Measurements from ENCODE around the gene PRPF6.

The PRPF6 gene

DNA sequence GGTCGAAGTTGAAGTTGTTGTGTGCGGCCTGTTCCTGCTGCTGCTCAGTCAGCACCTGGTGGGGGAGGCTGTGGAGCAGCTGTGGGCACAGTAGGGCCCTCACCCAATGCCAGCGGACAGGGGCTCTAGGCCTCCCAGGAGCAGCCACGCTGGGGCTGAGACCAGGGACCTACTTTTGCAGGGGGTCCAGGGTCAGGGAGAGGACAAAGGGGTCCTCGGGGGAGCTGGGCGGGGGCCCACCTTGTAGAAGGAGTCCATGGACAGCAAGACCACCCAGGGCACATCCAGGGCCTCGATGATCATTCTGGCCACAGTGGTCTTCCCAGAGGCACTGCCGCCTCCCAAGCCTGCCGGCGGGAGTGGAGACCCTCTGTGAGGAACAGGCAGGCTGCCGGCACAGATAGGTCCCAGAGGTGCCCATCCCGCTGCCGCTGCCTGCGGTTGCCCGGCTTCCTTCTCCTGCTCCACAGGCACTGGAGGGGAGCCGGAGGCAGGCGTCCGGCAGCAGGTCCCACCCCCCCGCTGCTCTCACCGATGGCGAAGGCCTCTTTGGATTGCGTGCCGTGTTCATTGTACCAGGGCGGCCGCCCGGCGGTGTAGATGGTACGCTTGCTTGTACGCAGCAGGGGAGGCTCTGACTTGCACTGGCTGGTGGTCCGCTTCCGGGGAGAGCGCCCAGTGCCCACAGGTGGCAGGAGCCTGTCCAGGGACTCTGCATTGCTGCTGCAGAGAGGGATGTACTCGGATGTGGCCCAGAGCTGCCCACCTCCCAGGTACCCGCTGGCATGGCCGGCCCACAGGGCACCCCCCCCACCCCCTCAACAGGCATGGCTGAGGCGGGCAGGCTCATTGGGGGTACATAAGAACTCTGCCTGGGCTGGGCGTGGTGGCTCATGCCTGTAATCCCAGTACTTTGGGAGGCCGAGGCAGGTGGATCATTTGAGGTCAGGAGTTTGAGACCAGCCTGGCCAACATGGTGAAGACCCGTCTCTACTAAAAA is 34.7 kb upstream of the PRPF6 start:
- no peak for DNase-seq (ENCODE audit: low read depth)

DNA sequence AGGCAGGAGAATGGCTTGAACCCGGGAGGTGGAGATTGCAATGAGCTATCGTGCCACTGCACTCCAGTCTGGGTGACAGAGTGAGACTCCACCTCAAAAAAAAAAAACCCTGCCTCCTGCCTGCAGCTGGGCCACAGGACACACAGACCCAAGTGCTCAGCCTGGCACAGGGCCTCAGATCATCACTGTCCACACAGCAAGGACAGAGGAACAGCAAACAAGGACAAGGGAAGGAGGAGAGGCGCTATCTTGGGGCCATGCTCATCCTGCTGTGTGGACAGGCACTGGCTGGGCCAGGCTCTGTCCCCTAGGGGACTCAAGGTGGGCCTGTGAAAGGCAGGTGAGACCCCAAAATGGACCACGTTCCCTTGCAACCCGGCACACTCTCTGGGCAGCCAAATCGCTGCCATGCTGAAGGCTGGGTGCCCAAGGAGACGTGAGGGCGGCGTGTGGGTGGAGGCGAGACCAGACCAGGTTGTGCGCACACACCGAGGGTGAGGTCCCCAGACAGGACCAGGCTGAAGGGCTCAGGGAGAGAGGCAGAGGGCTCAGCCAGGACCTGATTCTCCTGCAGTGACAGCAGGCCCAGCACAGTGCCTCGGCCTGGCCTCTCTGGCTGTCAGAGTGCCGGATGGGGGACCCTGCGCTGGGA is 33.8 kb upstream of the PRPF6 start:
- no peak for DNase-seq (ENCODE audit: low read depth)

DNA sequence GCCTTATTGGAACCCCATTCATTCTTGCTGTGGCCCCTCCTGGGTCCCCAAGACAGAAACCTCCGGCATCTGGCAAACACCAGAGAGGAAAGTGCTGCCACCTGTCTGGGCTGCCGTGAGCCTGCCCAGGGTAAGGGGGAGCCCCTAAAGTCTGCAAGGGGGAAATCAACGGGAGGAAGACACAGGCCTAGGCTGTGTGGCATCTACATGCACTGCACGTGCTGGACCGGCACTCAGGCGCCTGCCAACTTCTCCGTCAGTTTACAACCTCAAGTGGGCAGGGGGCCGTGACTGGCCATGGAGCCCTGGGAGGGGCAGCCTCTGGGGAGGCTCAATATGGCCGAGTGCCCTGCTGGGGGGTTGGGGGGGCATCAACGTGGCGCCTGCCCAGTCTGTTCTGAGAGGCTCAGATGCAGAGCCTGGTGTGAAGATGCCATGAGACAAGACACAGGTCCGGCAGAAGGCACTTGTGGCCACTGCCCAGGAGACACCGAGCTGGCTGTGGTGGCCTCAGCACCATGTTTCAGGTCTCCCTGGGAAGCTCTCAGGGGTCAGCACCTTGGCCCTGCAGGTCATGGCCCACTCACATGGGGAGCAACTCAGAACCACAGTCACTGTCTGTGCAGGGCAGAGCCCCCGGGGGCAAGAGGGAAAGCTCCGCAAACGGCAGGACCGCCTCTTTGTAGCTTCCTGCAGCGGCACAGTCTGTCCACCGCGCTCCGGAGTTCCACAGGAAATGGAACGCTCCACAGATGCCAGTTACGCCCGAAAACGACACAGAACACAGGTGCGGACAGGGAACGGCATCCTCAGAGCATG is 33.1 kb upstream of the PRPF6 start:
- DNase-seq (ENCODE audit: low read depth): peak; percentile 30

DNA sequence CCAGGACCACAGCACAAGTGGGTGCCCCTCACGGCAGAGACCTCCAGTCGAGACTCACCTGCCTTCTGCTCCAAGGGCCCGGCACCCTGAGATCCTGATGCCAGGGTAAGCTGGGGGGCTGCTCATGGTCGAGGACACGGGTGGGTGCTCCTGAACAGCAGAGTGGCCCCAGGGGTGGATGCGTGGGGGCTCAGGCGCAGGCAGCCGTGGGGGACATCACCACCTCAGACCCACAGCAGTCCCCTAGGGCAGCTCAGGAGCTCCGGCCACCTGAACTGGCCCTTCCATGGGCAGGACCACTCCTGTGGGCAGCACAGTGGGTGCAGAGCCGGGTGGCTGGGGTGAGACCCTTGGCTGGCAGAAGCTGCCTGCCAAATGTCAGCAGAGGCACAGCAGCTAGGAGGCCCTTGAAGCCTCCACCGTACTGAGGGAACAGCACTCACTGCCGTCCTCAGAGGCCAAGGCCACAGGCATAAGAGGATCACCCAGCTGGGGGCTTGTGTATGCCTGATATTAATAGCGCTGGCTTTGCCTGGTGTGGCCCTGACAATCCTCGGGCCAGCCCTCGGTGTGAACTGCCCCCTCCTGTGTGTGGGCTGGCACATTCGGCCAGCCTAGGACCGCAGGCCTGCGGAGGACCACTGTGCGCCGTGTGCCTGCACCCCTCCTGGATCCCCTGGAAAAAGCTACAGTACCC is 30.1 kb upstream of the PRPF6 start:
- DNase-seq (ENCODE audit: low read depth): no peak

DNA sequence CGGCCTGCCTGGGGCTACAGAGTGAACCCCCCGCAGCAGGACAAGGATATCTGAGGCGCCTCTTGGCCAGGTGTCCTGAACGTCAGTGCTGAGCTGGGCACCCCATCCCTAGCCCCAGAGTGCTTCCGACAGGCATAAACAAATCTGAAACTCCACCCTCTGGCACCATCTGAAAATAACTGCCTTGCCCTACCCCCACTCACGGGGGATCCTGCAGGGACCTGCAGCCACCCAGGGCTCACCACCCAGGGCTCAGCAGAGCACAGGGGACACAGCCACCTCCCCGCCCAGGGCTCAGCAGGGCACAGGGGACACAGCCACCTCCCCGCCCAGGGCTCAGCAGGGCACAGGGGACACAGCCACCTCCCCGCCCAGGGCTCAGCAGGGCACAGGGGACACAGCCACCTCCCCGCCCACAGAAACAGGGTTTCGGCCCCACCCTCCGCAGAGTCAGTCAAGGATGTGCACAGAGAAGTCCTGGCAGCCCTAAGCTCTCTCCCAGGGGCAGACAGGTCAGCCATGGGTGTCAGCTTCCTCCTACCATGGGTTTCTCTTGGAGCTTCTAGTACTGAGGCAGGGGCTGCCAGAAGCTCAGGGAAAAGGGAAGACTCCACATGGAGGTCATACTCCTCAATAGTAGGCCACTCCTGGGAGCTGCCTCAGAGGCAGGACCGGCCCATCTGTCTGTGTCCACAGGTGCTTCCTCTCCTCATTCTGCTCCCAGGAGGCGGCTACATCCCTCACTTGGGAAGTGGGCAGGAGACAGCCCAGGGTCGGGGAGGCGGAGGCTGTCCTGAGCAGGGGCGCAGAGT is 29.3 kb upstream of the PRPF6 start:
- no peak for DNase-seq (ENCODE audit: low read depth)

DNA sequence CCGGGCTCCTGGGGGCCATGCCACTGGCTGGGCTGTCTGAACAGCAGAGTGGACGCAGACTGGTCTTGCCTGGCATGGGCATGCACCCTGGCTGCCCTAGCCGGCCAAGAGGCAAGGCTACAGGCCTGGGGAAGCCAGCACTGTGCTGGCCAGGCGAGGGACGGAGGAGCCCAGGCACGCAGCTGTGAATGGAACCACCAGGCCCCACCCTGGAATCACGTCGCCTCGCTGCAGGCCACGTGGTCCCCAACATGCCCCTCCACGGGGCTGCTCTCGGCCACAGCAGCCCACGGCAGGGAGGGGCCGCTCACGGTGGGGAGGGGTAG is 28.8 kb upstream of the PRPF6 start:
- no peak for DNase-seq (ENCODE audit: low read depth)

DNA sequence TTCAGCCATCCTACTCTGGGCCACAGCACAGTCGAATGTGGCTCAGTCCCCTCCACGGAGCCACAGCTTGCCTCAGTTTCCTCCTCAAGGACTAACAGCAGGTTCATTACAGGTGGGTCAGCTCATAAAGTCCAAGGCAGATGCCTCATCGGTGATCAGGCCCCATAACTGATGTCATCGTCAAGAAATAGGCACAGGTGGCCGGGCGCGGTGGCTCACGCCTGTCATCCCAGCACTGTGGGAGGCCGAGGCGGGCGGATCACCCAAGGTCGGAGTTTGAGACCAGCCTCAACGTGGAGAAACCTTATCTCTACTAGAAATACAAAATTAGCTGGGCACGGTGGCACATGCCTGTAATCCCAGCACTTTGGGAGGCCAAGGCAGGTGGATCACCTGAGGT is 28.2 kb upstream of the PRPF6 start:
- no peak for DNase-seq (ENCODE audit: low read depth)

DNA sequence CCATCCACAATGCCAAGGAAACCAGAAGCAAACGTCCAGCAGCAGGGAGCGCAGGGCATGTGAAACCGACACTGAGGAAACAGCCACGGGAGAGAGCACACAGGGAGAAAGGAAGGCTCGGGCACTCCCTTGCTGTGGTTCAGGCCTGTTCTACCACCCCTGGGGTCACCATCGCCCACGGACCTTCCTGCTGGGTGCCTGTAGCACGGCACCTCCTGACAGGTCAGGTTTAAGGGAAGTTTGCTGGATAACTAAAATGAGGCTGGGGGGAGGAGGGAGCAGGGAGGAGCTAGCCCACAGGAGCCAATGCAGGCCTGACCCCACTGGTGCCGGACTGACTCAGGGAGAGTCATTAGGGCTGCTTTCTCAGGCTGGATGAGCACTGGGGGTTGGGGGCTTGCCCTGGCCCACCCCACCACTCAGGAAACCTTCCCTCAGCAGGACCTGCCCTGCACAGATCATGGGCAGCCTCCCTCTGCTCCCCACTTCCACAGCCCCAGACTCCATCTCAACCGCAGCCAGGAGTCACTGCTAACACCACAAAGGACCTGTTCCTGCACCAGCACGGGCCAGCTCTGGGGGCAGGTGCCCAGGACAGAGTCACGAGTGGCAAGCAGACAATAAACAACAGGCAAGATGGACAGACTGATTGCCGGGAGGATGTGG is 27.0 kb upstream of the PRPF6 start:
- no peak for DNase-seq (ENCODE audit: low read depth)

DNA sequence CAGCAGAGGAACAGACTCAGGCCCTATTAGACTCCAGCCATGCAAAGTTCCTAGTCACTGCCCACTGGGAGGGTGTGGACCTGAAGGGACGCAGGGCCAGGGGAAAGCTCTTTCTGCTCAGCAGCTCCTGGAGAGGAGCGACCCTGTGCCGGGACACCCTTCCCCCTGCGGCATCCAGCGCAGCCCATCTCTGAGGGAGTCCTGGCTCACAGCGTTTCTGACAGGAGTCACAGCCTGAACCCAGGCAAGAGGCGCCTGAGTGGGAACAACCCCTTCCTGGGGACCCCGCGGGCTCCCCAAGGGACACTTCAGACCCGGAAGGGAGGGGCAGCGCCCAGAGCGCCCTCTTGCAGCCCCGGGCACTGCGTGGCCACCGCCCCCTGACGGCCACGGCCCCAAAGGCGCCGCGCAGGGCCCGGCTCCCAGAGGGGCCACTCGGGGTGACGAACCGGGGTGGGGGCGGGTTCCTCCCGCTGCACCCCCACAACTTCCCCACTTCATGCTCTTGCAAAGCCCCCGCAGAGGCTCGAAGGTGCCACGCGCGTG is 25.6 kb upstream of the PRPF6 start:
- DNase-seq (ENCODE audit: low read depth): no peak

DNA sequence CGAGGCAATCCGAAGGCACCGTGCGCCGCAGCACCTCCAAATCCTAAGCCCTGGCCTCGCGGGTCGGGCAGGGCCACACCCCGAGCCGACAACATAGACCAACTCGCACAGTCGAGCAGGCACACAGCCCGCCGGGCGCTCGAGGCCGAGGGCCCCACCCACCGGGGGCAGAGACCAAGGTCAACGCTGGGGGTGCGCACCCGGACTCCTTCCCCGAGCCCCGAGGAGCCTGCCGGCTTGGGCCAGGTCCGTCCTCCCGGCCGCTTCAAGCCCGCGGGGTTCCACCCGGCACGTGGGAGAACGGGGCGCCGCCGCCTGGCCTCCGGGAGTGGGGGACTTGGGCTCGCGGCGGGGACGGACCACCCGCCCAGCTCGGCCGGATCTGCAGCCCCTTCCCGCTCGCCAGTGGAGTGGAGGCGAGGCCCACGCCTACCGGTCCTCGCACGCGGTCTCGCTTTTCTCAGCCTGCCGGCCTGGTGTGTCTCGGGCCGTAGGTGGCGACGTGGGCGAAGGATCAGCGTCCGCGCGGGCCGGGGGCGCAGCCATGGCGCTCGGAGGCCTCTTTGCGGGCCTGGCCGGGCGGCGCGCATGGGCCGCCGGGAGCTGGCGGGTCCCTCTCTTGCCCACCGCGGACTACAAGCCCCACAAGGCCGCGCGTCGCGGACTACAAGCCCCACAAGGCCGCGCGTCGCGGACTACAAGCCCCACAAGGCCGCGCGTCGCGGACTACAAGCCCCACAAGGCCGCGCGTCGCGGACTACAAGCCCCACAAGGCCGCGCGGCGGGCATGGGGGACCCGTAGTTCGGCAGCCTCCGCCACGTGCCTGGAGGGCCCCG is 24.9 kb upstream of the PRPF6 start, which contains the start of gene UCKL1:
TSS of gene UCKL1 (minus strand) at position 590 of the 837 bp plus-strand sequence. CDS start at position 546, 44 bp downstream.
- DNase-seq (ENCODE audit: low read depth): peak; percentile 84

DNA sequence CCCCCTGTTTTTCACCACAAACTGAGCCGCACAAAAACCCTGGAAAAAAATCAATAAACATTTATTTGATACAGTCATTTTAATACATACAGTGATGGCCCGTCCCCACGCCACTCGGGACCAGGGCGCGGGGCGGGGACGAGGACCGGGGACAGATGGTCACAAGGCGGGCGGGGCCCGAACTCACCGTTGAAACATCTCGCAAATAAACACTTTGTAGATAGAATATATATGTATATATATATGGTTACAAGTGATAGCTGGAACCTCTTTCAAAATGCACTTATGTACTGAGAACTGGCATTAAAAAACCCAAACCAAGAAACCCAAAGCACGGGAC is 24.3 kb upstream of the PRPF6 start:
- no peak for DNase-seq (ENCODE audit: low read depth)

DNA sequence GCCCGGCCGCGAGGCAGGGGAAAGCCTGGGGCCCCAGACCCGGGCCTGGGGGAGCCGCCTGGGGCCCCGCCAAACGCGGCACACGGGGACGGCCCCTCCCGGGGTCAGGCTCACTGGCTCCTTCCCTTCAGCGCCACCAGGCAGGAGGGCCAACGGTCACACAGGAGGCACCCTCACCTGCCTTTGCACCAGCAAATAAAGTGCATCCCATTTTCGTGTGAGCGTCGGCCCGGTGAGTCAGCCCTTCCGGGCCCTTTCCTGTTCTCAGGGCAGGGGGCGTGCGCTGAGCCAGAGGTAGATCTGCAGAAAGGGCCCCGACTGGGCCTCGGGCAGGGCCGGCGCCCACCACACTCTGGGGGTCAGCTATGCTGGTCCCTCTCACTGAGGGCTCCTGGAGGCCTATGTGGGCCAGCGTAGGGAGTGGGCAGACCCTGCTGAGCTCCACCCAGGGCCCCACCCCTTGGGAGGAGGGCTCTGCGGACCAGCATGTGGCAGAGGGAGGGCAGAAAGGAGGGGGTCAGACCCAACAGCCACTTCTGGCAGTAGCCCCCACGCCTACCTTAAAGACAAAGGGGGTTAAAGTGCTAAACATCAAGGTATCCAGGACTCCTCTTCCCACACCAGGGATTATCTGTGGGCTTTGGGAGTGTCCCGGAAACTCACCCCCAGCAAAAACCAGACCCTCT is 23.8 kb upstream of the PRPF6 start:
- DNase-seq (ENCODE audit: low read depth): peak; percentile 59

DNA sequence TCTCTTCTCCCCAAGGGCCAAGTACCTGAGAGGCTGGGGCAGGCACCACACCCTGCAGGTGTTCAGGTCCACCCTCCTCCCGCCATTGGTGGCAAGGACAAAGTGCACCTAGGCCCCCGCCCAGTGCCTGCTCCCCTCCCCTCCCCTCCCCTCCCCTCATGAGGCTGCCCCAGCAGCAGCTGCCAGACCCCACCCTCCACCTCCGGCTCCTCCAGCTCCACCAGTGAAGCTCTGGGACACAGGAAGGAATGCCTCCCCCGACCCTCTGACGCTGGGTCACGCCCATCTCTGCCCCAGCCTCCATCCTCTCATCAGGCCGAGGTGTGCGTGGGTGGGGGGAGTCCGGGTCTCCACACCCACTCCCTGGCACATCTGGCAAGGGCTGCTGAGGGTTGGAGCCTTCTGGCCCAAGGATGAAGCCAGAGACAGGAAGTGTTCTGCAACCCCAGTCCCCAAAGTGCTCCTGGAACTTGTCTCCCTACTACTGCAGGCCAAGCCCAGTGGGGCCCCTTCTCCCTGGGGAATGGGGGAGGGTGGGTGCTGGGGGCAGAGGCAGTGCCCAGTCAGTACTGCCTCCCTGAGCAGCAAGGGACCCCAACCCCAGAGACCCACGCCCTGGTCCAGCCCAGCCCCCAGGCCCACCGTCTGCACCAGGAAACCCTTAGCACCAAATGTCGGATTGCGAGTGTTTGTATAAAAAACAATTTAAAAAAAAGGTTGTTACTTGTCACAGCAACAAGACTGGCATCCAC is 23.1 kb upstream of the PRPF6 start:
- no peak for DNase-seq (ENCODE audit: low read depth)

DNA sequence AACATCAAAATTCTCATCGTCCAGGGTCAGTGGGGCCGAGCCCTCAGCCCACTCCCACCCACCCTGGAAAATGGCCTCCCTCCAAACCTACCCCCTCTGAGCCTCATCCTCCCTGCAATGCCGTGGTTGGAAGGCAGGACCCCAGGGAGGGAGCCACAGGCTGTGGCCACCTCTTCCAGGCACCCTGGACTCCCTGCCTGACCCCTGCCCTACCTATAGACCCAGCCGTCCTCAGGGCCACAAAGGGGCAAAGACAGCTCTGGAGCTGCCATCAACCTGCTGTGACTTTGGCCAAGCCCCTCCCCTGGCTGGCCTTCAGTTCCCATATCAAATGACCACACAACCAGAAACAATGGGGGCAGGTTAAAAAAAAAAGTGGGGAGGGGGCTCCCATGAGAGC is 22.5 kb upstream of the PRPF6 start:
- no peak for DNase-seq (ENCODE audit: low read depth)

DNA sequence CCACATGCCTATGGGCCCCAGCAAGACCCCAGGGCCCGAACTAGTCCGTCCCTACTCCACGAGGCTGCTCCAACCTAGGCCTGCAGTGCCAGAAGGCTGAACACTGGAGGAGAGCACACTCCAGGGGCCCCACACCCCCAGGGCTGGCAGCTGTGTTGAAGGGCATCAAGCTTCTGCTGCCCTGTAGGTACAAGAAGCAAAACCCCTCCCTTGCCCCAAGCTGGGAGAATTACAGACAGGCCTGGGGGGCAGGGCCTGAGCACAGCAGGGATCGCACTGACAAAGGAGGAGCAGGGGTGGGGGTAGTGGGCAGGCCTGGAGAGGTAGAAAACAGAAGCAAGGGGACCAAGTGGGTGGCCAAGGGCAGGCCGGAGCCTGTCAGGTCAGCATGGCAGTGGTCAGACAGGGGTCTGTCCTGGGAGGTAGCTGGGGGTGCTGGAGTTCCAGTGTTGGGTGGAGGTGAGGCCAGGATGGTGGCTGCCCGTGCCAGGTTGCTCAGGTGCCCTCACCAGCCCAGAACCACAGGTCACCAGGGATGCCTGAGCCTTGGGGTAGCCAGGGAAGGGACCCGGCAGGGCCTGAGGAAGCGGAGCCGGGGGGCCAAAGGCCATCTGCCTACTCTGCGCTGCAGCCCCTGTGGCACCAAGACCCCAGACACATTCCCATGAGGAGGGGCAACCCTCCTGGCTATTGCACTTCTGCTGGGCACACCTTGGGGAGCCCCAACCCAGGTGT is 21.8 kb upstream of the PRPF6 start:
- DNase-seq (ENCODE audit: low read depth): no peak

DNA sequence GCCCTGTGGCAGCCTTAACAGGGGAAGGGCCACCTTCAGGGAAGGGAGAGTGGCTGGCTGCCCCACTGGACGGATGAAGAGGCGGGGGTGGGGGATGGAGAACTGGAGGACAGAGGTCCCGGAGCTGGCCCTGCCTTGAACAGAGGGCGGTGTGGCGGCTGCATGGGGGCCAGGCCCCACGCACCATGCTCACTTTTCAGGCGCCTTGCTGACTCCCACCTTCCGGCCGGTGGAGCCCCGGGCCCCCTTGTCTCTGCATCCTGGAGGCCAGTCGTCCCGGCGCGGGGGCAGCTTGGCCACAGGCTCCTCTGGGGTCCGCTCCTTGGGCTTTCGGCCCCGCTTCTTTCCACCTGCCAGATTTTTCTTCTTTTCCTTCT is 21.2 kb upstream of the PRPF6 start:
- DNase-seq (ENCODE audit: low read depth): no peak

All from activated T-cell treated with anti-CD3 and anti-CD28 coated beads for 1 hour (primary cell).